Ectodermal cell (in vitro differentiated cells): ENCODE results near the gene LPIN1.
"Not testable (repeated sequence)": the region's sequence is repeated elsewhere in the genome, so short reads cannot be mapped to it uniquely, and the experiment has no call there.

ENCODE experiments used
- H3K27ac ChIP-seq: 2 replicates; pipeline ENCODE4 v1.7.0; 2013; ENCODE audit warnings: mild to moderate bottlenecking, low read depth, low read length; ENCODE audit not compliant: insufficient read depth, poor library complexity, severe bottlenecking
- H3K27me3 ChIP-seq: 2 replicates; pipeline ENCODE4 v1.7.0; 2013; ENCODE audit warnings: mild to moderate bottlenecking, low read length; ENCODE audit not compliant: insufficient read depth, control insufficient read depth, poor library complexity, severe bottlenecking
- H3K36me3 ChIP-seq: one replicate; pipeline ENCODE4 v1.7.0; 2013; ENCODE audit warnings: low read length; ENCODE audit not compliant: control insufficient read depth, insufficient read depth
- H3K4me1 ChIP-seq: one replicate; pipeline ENCODE4 v1.7.0; 2013; ENCODE audit warnings: low read length; ENCODE audit not compliant: control insufficient read depth, insufficient read depth
- H3K4me3 ChIP-seq: 2 replicates; pipeline ENCODE4 v1.7.0; 2013; ENCODE audit warnings: low read depth, low read length, control low read depth; ENCODE audit not compliant: insufficient read depth
- H3K9me3 ChIP-seq: 2 replicates; pipeline ENCODE4 v1.7.0; 2013; ENCODE audit warnings: mild to moderate bottlenecking, low read length, moderate library complexity; ENCODE audit not compliant: control insufficient read depth
- WGBS, 2 experiments: methylation state at CpG; one replicate each; pipeline ENCODE4 v1.1.7; 2013; ENCODE audit warnings: missing lambda C conversion rate in 2 of 2; 5-methylcytosine and 5-hydroxymethylcytosine counted together

The LPIN1 gene

DNA sequence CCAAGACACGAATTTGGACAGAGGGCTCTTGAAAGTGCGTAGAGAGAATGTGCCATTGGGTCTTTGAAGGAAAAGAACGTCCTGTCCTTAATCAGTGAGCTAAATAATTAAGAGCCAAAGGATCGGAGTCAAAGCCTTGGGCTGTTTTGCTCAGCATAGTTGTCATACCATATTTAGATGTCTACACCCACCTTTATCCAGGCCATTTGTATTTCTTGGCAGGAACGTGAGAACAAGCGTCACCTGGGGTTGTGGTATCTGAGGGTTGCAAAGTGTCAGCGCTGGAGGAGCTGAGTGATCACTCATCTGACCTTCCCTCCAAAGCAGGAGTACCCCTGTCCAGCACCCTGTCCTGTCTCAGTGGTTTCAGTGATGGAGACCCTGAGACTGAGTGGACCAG, 4.5 kb downstream of the LPIN1 start:
- H3K36me3 ChIP-seq = no peaks in the 10 kb centered on the region
- H3K27me3 ChIP-seq = peaks cover 6% of the 10 kb centered on the region
- 84 to 86% methylated on average over 7 of the region's 7 CpGs for WGBS, 2 experiments
- no peak overlapping the region for H3K4me3 ChIP-seq
- H3K27ac ChIP-seq = no peak overlapping the region
- H3K4me1 ChIP-seq = peaks cover 27% of the 10 kb centered on the region
- H3K9me3 ChIP-seq = no peaks in the 10 kb centered on the region

GRCh38 chr2:11752906-11753305, 6.5 kb downstream of the LPIN1 start:
- WGBS, 2 experiments = 76 to 82% methylated on average over 8 of the region's 8 CpGs
- no peak overlapping the region for H3K4me3 ChIP-seq
- no peaks in the 10 kb centered on the region for H3K9me3 ChIP-seq
- H3K27ac ChIP-seq = no peak overlapping the region
- no peaks in the 10 kb centered on the region for H3K36me3 ChIP-seq
- peaks cover 22% of the 10 kb centered on the region for H3K4me1 ChIP-seq
- H3K27me3 ChIP-seq = peaks cover 2% of the 10 kb centered on the region

GRCh38 chr2:11753452-11753885, 7.0 kb downstream of the LPIN1 start:
- H3K9me3 ChIP-seq = no peaks in the 10 kb centered on the region
- H3K27ac ChIP-seq = no peak overlapping the region
- H3K27me3 ChIP-seq = no peaks in the 10 kb centered on the region
- H3K4me1 ChIP-seq = peaks cover 19% of the 10 kb centered on the region
- WGBS, 2 experiments = 86 to 93% methylated on average over 5 of the region's 5 CpGs
- no peaks in the 10 kb centered on the region for H3K36me3 ChIP-seq
- no peak overlapping the region for H3K4me3 ChIP-seq

DNA sequence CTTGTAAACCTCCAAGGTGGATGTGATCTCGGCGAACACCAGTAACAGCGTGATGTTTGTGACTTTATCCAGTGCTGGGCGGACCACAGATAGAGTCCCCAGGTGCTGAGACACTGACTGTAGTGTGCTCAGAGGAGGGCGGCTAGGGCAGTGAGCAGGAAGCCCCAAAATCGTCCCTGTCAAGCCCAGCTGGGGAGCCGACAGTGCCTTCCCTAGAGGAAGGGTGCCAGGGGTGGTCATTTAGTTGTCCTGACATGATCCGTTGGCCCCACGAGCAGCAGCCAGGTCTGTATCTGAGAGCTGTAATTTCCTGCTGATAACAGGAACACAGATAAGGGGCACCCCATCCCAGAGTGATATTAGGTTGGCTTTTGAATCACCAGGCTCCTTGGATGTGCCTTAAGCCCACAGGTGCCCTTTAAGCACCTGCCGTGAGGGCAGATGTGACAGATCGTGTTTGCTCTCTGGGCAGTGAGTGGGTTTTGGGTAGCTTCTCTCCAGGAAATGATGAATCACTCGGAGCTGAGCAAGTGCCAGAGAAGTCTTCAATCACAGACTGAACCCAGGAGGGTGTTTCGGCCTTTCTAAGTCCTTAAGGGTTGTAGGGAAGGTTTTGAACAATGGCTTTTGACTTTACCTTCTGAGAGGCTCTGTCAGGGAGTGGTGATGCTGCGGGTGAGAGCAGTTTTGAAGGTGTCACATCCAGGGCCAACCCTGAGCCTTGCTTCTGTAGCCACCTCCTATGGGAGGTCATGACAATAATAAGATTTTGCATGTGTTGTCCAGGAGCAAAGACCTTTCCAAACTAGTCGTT, 7.7 kb downstream of the LPIN1 start:
- Histone ChIP-seq H3K4me3 (no peak overlapping the region), H3K27ac (no peak overlapping the region), H3K27me3 (no peaks in the 10 kb centered on the region), H3K36me3 (no peaks in the 10 kb centered on the region), H3K4me1 (peaks cover 19% of the 10 kb centered on the region), H3K9me3 (no peaks in the 10 kb centered on the region)
- WGBS, 2 experiments = 79 to 85% methylated on average over 15 of the region's 15 CpGs

DNA sequence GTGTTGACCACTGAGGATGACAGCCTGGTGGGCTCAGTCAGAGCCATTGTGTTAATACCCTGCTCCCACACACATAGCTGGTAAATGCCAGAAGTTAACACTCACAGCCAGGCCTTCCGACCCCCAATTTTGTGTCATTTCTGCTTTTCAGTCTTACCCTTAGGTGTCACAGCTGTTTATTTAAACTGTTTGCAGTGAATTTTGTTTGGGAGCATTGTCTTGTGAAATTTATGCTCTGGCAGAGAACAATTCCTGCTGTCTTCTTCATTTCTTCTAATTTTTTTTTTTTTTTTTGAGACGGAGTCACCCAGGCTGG, 8.2 kb downstream of the LPIN1 start:
- Histone ChIP-seq H3K27me3 (no peaks in the 10 kb centered on the region), H3K4me3 (no peak overlapping the region), H3K4me1 (peaks cover 17% of the 10 kb centered on the region), H3K27ac (no peak overlapping the region), H3K36me3 (no peaks in the 10 kb centered on the region), H3K9me3 (no peaks in the 10 kb centered on the region)
- 20 to 42% methylated on average over 2 of the region's 2 CpGs for WGBS, 2 experiments

- H3K27ac ChIP-seq = no peak overlapping the region
- H3K4me3 ChIP-seq = no peak overlapping the region
- peaks cover 15% of the 10 kb centered on the region for H3K4me1 ChIP-seq
- 73 to 82% methylated on average over 3 to 4 of the region's 4 CpGs for WGBS, 2 experiments
- no peaks in the 10 kb centered on the region for H3K27me3 ChIP-seq
- no peaks in the 10 kb centered on the region for H3K9me3 ChIP-seq
- no peaks in the 10 kb centered on the region for H3K36me3 ChIP-seq
Measured at GRCh38 chr2:11757101-11757500, 10.7 kb downstream of the LPIN1 start.

DNA sequence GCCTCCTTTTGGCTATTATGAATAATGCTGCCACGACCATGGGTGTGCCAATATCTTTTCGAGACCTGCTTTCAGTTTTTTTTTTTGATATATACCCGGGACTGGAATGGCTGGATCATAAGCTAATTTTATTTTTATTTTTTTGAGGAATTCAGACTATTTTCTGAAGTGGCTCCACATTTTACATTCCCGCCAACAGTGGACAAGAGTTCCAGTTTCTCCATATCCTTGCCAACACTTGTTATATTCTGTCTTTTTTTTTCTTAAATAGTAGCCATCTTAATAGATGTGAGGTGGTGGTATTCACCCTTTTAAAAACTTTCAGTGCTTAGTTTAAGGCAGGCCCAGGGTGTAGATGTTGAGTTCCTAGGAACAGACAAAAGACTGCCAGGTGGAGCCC, 11.8 kb downstream of the LPIN1 start:
- Histone ChIP-seq H3K9me3 (no peaks in the 10 kb centered on the region), H3K4me3 (no peak overlapping the region), H3K36me3 (no peaks in the 10 kb centered on the region), H3K27me3 (no peaks in the 10 kb centered on the region), H3K27ac (no peak overlapping the region), H3K4me1 (peaks cover 15% of the 10 kb centered on the region)
- 92 to 94% methylated on average over 4 of the region's 4 CpGs for WGBS, 2 experiments

DNA sequence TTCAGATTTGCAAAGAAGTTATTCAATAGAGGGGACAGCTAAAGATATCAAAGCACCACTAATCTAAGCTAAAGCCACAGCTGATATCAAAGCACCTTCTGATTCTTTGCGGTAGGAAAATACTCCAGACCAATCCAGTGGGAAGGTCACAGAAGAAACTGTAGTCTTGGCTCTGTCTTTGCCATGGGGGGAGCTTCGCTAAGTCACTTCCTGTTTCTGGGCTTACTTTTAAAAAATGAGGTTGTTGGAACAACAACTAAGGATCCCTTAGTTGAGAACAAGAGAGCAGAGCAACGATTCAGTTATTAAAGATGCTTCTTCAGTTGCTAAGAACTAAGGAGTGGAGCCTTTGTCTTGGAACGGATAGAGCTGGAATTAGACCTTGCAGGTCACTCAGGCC, 12.2 kb downstream of the LPIN1 start:
- Histone ChIP-seq H3K27ac (no peak overlapping the region), H3K4me3 (no peak overlapping the region), H3K27me3 (no peaks in the 10 kb centered on the region), H3K9me3 (no peaks in the 10 kb centered on the region), H3K4me1 (peaks cover 11% of the 10 kb centered on the region), H3K36me3 (no peaks in the 10 kb centered on the region)
- WGBS, 2 experiments = 95 to 96% methylated on average over 4 of the region's 4 CpGs

- not testable (repeated sequence) for H3K4me1 ChIP-seq, H3K9me3 ChIP-seq, H3K4me3 ChIP-seq, H3K27me3 ChIP-seq, H3K36me3 ChIP-seq, H3K27ac ChIP-seq
- 95 to 97% methylated on average over 8 to 16 of the region's 32 CpGs for WGBS, 2 experiments
Measured at GRCh38 chr2:11759182-11759975, 12.9 kb downstream of the LPIN1 start.

GRCh38 chr2:11761259-11761658, 14.8 kb downstream of the LPIN1 start:
- Histone ChIP-seq H3K27ac (no peak overlapping the region), H3K4me1 (no peaks in the 10 kb centered on the region), H3K4me3 (no peak overlapping the region), H3K27me3 (no peaks in the 10 kb centered on the region), H3K9me3 (no peaks in the 10 kb centered on the region), H3K36me3 (peaks cover 11% of the 10 kb centered on the region)
- 83 to 92% methylated on average over 2 of the region's 2 CpGs for WGBS, 2 experiments
